Activated effector memory CD4-positive, alpha-beta T cell treated with Interleukin-2 at 50 U/mL for 16 hours (primary cell): ENCODE measurements around the gene JAML.

ENCODE experiments used
- DNase-seq: peaks from one replicate; pipeline ENCODE4 v3.0.0-alpha.2; 2020

The JAML gene

GRCh38 chr11:118224511-118225188, at the start of gene JAML:
JAML (minus strand) TSS chr11:118225011; CDS start chr11:118214866, 10,145 bp downstream.
- peak; percentile 57 for DNase-seq

GRCh38 chr11:118274186-118274585, 49.4 kb upstream of the JAML start:
- no peak for DNase-seq

- DNase-seq, result no peak
Measured at GRCh38 chr11:118272001-118272400, 47.2 kb upstream of the JAML start.

GRCh38 chr11:118267486-118267885, 42.7 kb upstream of the JAML start:
- no peak for DNase-seq

- DNase-seq, result no peak
Measured at GRCh38 chr11:118265954-118266353, 41.1 kb upstream of the JAML start.

GRCh38 chr11:118264569-118265465, 40.0 kb upstream of the JAML start:
- no peak for DNase-seq

GRCh38 chr11:118263695-118264568, 39.1 kb upstream of the JAML start, which contains the start of gene MPZL2:
MPZL2 (minus strand) TSS chr11:118264297; CDS start chr11:118264153, 144 bp downstream.
- peak; percentile 13 for DNase-seq

- no peak for DNase-seq
Measured at GRCh38 chr11:118263112-118263511, 38.3 kb upstream of the JAML start.

- DNase-seq, result no peak
Measured at GRCh38 chr11:118260353-118260752, 35.5 kb upstream of the JAML start.

GRCh38 chr11:118259138-118259537, 34.3 kb upstream of the JAML start:
- no peak for DNase-seq

GRCh38 chr11:118258410-118258809, 33.6 kb upstream of the JAML start:
- DNase-seq, result no peak

GRCh38 chr11:118252688-118253087, 27.9 kb upstream of the JAML start:
- DNase-seq, result no peak

- DNase-seq, result peak; percentile 69
Measured at GRCh38 chr11:118251858-118252652, 27.2 kb upstream of the JAML start, which contains the start of gene MPZL3. MPZL3 (minus strand) TSS chr11:118252365; CDS start chr11:118252294, 71 bp downstream.

- no peak for DNase-seq
Measured at GRCh38 chr11:118247041-118247440, 22.2 kb upstream of the JAML start.

- DNase-seq, result no peak
Measured at GRCh38 chr11:118245936-118246562, 21.2 kb upstream of the JAML start.

GRCh38 chr11:118243993-118244762, 19.4 kb upstream of the JAML start:
- no peak for DNase-seq

- DNase-seq, result no peak
Measured at GRCh38 chr11:118243161-118243560, 18.4 kb upstream of the JAML start.

GRCh38 chr11:118241764-118242098, 16.9 kb upstream of the JAML start:
- DNase-seq, result no peak

GRCh38 chr11:118240999-118241763, 16.4 kb upstream of the JAML start:
- DNase-seq, result no peak
